H9 (cell line): Measurements from ENCODE around the gene KSR1. TPM values are rescaled to one million over a fixed set of nuclear protein-coding genes. Genes with fewer than 3 reads are reported as not detected.

Experiments
- DNase-seq: peaks from one replicate; pipeline ENCODE4 v3.0.0-alpha.2; 2017
- H2AFZ ChIP-seq: one replicate; pipeline ENCODE4 v1.6.1; 2013; ENCODE audit warnings: mild to moderate bottlenecking, low read length, control low read depth, moderate library complexity
- H2AK5ac ChIP-seq: 2 replicates; pipeline ENCODE4 v1.6.1; 2013; ENCODE audit warnings: low read length, control low read depth, mixed read lengths; ENCODE audit not compliant: insufficient read length
- H2BK120ac ChIP-seq: one replicate; pipeline ENCODE4 v1.6.1; 2013; ENCODE audit warnings: low read depth, mild to moderate bottlenecking, low read length, control low read depth, inconsistent platforms; ENCODE audit not compliant: poor library complexity, severe bottlenecking
- H2BK12ac ChIP-seq: 2 replicates; pipeline ENCODE4 v1.6.1; 2013; ENCODE audit warnings: low read length, control low read depth, mixed read lengths, low read depth; ENCODE audit not compliant: insufficient read length
- H2BK15ac ChIP-seq: 2 replicates; pipeline ENCODE4 v1.6.1; 2013; ENCODE audit warnings: low read depth, low read length, control low read depth
- H2BK20ac ChIP-seq: one replicate; pipeline ENCODE4 v1.6.1; 2013; ENCODE audit warnings: low read depth, mild to moderate bottlenecking, low read length, control low read depth, inconsistent platforms; ENCODE audit not compliant: poor library complexity, severe bottlenecking
- H2BK5ac ChIP-seq: 2 replicates; pipeline ENCODE4 v1.6.1; 2013; ENCODE audit warnings: low read length, control low read depth, mixed read lengths; ENCODE audit not compliant: insufficient read length
- H3K14ac ChIP-seq: 2 replicates; pipeline ENCODE4 v1.6.1; 2013; ENCODE audit warnings: low read length, control low read depth; ENCODE audit not compliant: insufficient read depth
- H3K18ac ChIP-seq: 2 replicates; pipeline ENCODE4 v1.6.1; 2013; ENCODE audit warnings: low read depth, mild to moderate bottlenecking, mixed read lengths, low read length, control low read depth; ENCODE audit not compliant: insufficient read length
- H3K23ac ChIP-seq: 2 replicates; pipeline ENCODE4 v1.6.1; 2013; ENCODE audit warnings: low read length, control low read depth, mixed read lengths, low read depth; ENCODE audit not compliant: insufficient read length
- H3K23me2 ChIP-seq: 2 replicates; pipeline ENCODE4 v1.6.1; 2013; ENCODE audit warnings: low read depth, mild to moderate bottlenecking, mixed read lengths, low read length, control low read depth; ENCODE audit not compliant: insufficient read length, poor library complexity, severe bottlenecking
- H3K27ac ChIP-seq: 2 replicates; pipeline ENCODE4 v1.5.1; 2013; ENCODE audit warnings: low read length, control low read depth, mixed read lengths, low read depth; ENCODE audit not compliant: insufficient read length
- H3K27me3 ChIP-seq: 2 replicates; pipeline ENCODE4 v1.6.1; 2013; ENCODE audit warnings: low read length, control low read depth, inconsistent platforms; ENCODE audit not compliant: insufficient read depth
- H3K4ac ChIP-seq: 2 replicates; pipeline ENCODE4 v1.6.1; 2013; ENCODE audit warnings: low read depth, mild to moderate bottlenecking, control low read depth, inconsistent platforms, low read length, moderate library complexity
- H3K4me1 ChIP-seq: 2 replicates; pipeline ENCODE4 v1.6.1; 2013; ENCODE audit warnings: low read length, control low read depth, inconsistent platforms; ENCODE audit not compliant: insufficient read depth
- H3K4me2 ChIP-seq: 2 replicates; pipeline ENCODE4 v1.6.1; 2013; ENCODE audit warnings: low read length, control low read depth, mixed read lengths; ENCODE audit not compliant: insufficient read length, insufficient read depth
- H3K56ac ChIP-seq: 2 replicates; pipeline ENCODE4 v1.6.1; 2013; ENCODE audit warnings: low read depth, mild to moderate bottlenecking, mixed read lengths, low read length, control low read depth; ENCODE audit not compliant: insufficient read length
- H3K79me1 ChIP-seq: 2 replicates; pipeline ENCODE4 v1.6.1; 2013; ENCODE audit warnings: low read depth, mild to moderate bottlenecking, moderate library complexity, low read length, control low read depth, inconsistent platforms; ENCODE audit not compliant: insufficient read depth, poor library complexity, severe bottlenecking
- H3K79me2 ChIP-seq: 2 replicates; pipeline ENCODE4 v1.6.1; 2013; ENCODE audit warnings: low read length, control low read depth, inconsistent platforms; ENCODE audit not compliant: insufficient read depth
- H3K9ac ChIP-seq: 2 replicates; pipeline ENCODE4 v1.6.1; 2013; ENCODE audit warnings: low read length, control low read depth, mixed read lengths; ENCODE audit not compliant: insufficient read length; ENCODE audit errors: extremely low read depth
- H3K9me3 ChIP-seq: one replicate; pipeline ENCODE4 v1.6.1; 2013; ENCODE audit warnings: low read depth, low read length, inconsistent platforms; ENCODE audit not compliant: control insufficient read depth
- H3T11ph ChIP-seq: one replicate; pipeline ENCODE4 v1.6.1; 2013; ENCODE audit warnings: mild to moderate bottlenecking, low read length, control low read depth, inconsistent platforms
- H4K20me1 ChIP-seq: one replicate; pipeline ENCODE4 v1.6.1; 2013; ENCODE audit not compliant: control insufficient read depth, insufficient read length, insufficient read depth
- H4K5ac ChIP-seq: 2 replicates; pipeline ENCODE4 v1.6.1; 2013; ENCODE audit warnings: low read depth, mild to moderate bottlenecking, mixed read lengths, low read length, control low read depth; ENCODE audit not compliant: insufficient read length
- H4K8ac ChIP-seq: replicated peaks from 2 replicates; pipeline ENCODE4 v1.6.1; 2013; ENCODE audit warnings: low read length, control low read depth, mixed read lengths, low read depth; ENCODE audit not compliant: insufficient read length
- H4K91ac ChIP-seq: 2 replicates; pipeline ENCODE4 v1.6.1; 2013; ENCODE audit warnings: low read depth, mild to moderate bottlenecking, moderate library complexity, mixed read lengths, low read length, control low read depth; ENCODE audit not compliant: insufficient read length
- H3K27ac Mint-ChIP-seq, 3 experiments: 2 replicates in 2 of 3; 3 replicates in 1 of 3; pipeline ENCODE4 v1.8.0; 2020 to 2021; ENCODE audit warnings: mixed read lengths in 3 of 3, mild to moderate bottlenecking in 1 of 3, moderate library complexity in 1 of 3
- H3K27me3 Mint-ChIP-seq: 2 replicates; pipeline ENCODE4 v1.8.0; 2021; ENCODE audit warnings: low read depth, mild to moderate bottlenecking, moderate library complexity, mixed read lengths
- H3K36me3 Mint-ChIP-seq, 3 experiments: 2 replicates in 2 of 3; 3 replicates in 1 of 3; pipeline ENCODE4 v1.8.0; 2020 to 2021; ENCODE audit warnings: low read depth in 3 of 3, mixed read lengths in 3 of 3; ENCODE audit not compliant: insufficient read depth in 1 of 3
- H3K4me1 Mint-ChIP-seq, 2 experiments: 2 replicates each; pipeline ENCODE4 v1.8.0; 2020; ENCODE audit warnings: mixed read lengths in 2 of 2
- H3K4me3 Mint-ChIP-seq, 2 experiments: 2 replicates in 1 of 2; 3 replicates in 1 of 2; pipeline ENCODE4 v1.8.0; 2020 to 2021; ENCODE audit warnings: mild to moderate bottlenecking in 2 of 2, mixed read lengths in 2 of 2, moderate library complexity in 1 of 2
- H3K9me3 Mint-ChIP-seq, 2 experiments: 2 replicates in 1 of 2; 3 replicates in 1 of 2; pipeline ENCODE4 v1.8.0; 2020; ENCODE audit warnings: mild to moderate bottlenecking in 2 of 2, mixed read lengths in 2 of 2, moderate library complexity in 1 of 2
- WGBS: extraction: QIAGEN DNeasy Blood & Tissue Kit; methylation state at CpG from one replicate; pipeline ENCODE4 v1.1.7; 2013; ENCODE audit warnings: missing lambda C conversion rate, low lambda C conversion rate, mixed read lengths; ENCODE audit not compliant: insufficient read length; ENCODE audit errors: extremely low coverage; 5-methylcytosine and 5-hydroxymethylcytosine counted together
- total RNA-seq: library from RNA; stranded (reverse); gene quantifications from 2 replicates; pipeline ENCODE4 v1.2.1, GENCODE V29; 2021
- TF ChIP-seq, protein P1 (sequence below): fragments of 200-600 bp; sonication (generic); conservative IDR thresholded peaks from 3 replicates; pipeline ENCODE4 v1.8.0; 2021; ENCODE audit warnings: antibody characterized with exemption, mild to moderate bottlenecking

KSR1 gene
- total RNA-seq, 1 experiment from 2014 or later: 44.9 TPM

DNA sequence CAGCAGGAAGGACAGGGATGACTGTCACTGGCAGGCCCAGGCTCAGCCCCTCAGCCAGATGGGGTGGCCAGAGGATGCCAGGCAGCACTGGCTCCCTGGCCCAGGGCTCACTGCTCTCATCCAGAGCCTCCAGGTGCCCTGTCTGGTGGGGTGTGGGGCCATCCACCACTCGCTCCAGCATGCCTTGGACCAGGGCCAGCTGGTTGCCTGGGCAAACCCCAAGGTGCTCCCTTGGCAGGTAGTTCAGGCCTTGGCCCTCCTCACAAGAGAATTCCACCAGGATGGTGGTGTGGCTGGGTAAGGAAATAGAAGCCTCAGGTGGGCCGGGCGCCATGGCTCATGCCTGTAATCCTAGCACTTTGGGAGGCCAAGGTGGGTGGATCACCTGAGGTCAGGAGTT, 204.2 kb downstream of the KSR1 start:
- WGBS: no CpG with 5 or more reads among the region's 3 CpGs
- Histone ChIP-seq H3K79me1 (no peaks in the 10 kb centered on the region), H3K9me3 (no peaks in the 10 kb centered on the region), H3K4me2 (no peak overlapping the region), H2AK5ac (no peak overlapping the region), H3K4me1 (no peaks in the 10 kb centered on the region), H2BK12ac (no peak overlapping the region), H4K20me1 (no peaks in the 10 kb centered on the region), H2BK20ac (no peak overlapping the region), H2BK120ac (no peak overlapping the region), H3K23ac (no peak overlapping the region), H2AFZ (no peak overlapping the region), H3K9ac (no peak overlapping the region), H2BK5ac (no peak overlapping the region), H3K79me2 (no peaks in the 10 kb centered on the region), H3K23me2 (peaks cover 3% of the 10 kb centered on the region), H4K8ac (no peak overlapping the region), H3K4ac (no peak overlapping the region), H2BK15ac (no peak overlapping the region), H4K91ac (no peak overlapping the region), H4K5ac (no peak overlapping the region), H3K56ac (no peak overlapping the region), H3K27me3 (no peaks in the 10 kb centered on the region), H3K18ac (no peak overlapping the region), H3K27ac (no peak overlapping the region), H3T11ph (no peak overlapping the region), H3K14ac (no peak overlapping the region; the same call in 1 of the 2 replicates)
- TF ChIP-seq, protein P1, sequence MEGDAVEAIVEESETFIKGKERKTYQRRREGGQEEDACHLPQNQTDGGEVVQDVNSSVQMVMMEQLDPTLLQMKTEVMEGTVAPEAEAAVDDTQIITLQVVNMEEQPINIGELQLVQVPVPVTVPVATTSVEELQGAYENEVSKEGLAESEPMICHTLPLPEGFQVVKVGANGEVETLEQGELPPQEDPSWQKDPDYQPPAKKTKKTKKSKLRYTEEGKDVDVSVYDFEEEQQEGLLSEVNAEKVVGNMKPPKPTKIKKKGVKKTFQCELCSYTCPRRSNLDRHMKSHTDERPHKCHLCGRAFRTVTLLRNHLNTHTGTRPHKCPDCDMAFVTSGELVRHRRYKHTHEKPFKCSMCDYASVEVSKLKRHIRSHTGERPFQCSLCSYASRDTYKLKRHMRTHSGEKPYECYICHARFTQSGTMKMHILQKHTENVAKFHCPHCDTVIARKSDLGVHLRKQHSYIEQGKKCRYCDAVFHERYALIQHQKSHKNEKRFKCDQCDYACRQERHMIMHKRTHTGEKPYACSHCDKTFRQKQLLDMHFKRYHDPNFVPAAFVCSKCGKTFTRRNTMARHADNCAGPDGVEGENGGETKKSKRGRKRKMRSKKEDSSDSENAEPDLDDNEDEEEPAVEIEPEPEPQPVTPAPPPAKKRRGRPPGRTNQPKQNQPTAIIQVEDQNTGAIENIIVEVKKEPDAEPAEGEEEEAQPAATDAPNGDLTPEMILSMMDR: no peak
- Mint-ChIP-seq H3K4me3 (no peak overlapping the region), H3K4me1 (no peaks in the 10 kb centered on the region), H3K27me3 (peaks cover 4% of the 10 kb centered on the region; the same call in 1 of the 2 replicates), H3K27ac (no peak overlapping the region), H3K36me3 (no peaks in the 10 kb centered on the region), H3K9me3 (no peaks in the 10 kb centered on the region; a peak in 1 of 5 replicates)
- DNase-seq: no peak
